22Rv1 (cell line): ENCODE results near the gene CFAP46.

ENCODE experiments used
- CTCF ChIP-seq: fragments of 450-650 bp; IDR thresholded peaks from 2 replicates; pipeline ENCODE4 v1.5.1; 2017; ENCODE audit warnings: mild to moderate bottlenecking
- ZFX ChIP-seq: fragments of 450-650 bp; IDR thresholded peaks from 2 replicates; pipeline ENCODE4 v1.6.1; 2017; ENCODE audit warnings: antibody characterized with exemption, borderline replicate concordance

DNA sequence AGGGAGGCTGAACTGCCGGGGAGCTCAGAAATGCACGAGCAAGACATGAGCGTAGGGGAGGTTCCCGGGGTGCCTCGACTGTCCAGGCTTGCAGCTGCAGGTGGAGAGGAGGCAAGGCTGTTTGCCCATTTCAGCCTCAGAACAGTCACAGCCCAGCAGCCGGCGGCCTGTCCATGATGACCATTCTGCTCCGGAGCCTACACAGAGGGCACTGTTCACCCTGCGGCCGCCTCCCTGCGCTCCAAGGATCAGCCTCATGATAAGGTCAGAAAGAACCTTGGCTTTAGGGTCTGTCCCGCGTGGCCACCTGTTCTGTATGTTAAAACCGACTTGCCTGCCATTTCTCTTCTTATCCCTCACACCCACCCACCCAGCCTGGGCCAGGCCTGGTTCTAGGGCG, 21.9 kb upstream of the CFAP46 start:
- TF ChIP-seq CTCF: no peak
- no peak for TF ChIP-seq ZFX
